Lung (tissue), 12 donors: ENCODE measurements around the gene FZR1. TPM values are rescaled to one million over a fixed set of nuclear protein-coding genes. Genes with fewer than 3 reads are reported as not detected.

ENCODE experiments used
- ATAC-seq: fragments of 200-7000 bp; cut with Tn5 transposase; one replicate; pipeline ENCODE4 v1.9.1; 2020; ENCODE audit warnings: moderate number of reproducible peaks; ENCODE audit not compliant: insufficient read depth, low FRiP score
- DNase-seq, 3 donors: peaks; one replicate each; pipeline ENCODE4 v3.0.0-alpha.2; 2013 to 2017
- H3K27ac ChIP-seq, 2 donors: one replicate each; pipeline ENCODE4 v1.5.1; 2013; ENCODE audit warnings: mild to moderate bottlenecking in 2 of 2, moderate library complexity in 2 of 2, control low read depth in 1 of 2, inconsistent platforms in 1 of 2, low read depth in 1 of 2, low read length in 1 of 2
- H3K27me3 ChIP-seq, 3 donors: one replicate each; pipeline ENCODE4 v1.5.1; 2013; ENCODE audit warnings: low read length in 2 of 3; ENCODE audit not compliant: control insufficient read depth in 3 of 3, insufficient read depth in 3 of 3
- H3K36me3 ChIP-seq, 4 donors: one replicate each; pipeline ENCODE4 v1.5.1; 2013; ENCODE audit warnings: low read length in 4 of 4, mild to moderate bottlenecking in 1 of 4, moderate library complexity in 1 of 4; ENCODE audit not compliant: control insufficient read depth in 4 of 4, insufficient read depth in 4 of 4
- H3K4me1 ChIP-seq, 5 donors: one replicate each; pipeline ENCODE4 v1.5.1; 2013; ENCODE audit warnings: low read length in 5 of 5, mild to moderate bottlenecking in 2 of 5, moderate library complexity in 1 of 5; ENCODE audit not compliant: control insufficient read depth in 5 of 5, insufficient read depth in 5 of 5
- H3K4me3 ChIP-seq: one replicate; pipeline ENCODE4 v1.5.1; 2013; ENCODE audit warnings: mild to moderate bottlenecking, control low read depth, moderate library complexity
- H3K9ac ChIP-seq, 2 donors: one replicate each; pipeline ENCODE4 v1.5.1; 2013; ENCODE audit warnings: low read length in 2 of 2, control low read depth in 1 of 2; ENCODE audit not compliant: insufficient read depth in 1 of 2
- H3K9me3 ChIP-seq, 4 donors: one replicate each; pipeline ENCODE4 v1.5.1; 2013; ENCODE audit warnings: low read length in 3 of 4, mild to moderate bottlenecking in 1 of 4, moderate library complexity in 1 of 4; ENCODE audit not compliant: control insufficient read depth in 4 of 4, insufficient read depth in 3 of 4
- WGBS, 2 donors: extraction: QIAGEN DNeasy Blood & Tissue Kit; methylation state at CpG; one replicate each; pipeline ENCODE4 v1.1.7; 2013; 5-methylcytosine and 5-hydroxymethylcytosine counted together
- polyA plus RNA-seq, 2 donors: library from polyadenylated mRNA; stranded (reverse); fragments of 200-250 nt; gene quantifications; one replicate each; pipeline ENCODE4 v1.2.1, GENCODE V29; 2013
- total RNA-seq, 2 donors: library from RNA; depleted of rRNA in 1 of 2; stranded (reverse); fragments of >200 nt in 1 of 2; gene quantifications; one replicate each; pipeline ENCODE4 v1.2.1, GENCODE V29; 2014 to 2021
- TF ChIP-seq, protein P1 (sequence below): IDR thresholded peaks from 2 replicates; pipeline ENCODE4 v1.5.1; 2012; ENCODE audit warnings: mild to moderate bottlenecking; ENCODE audit errors: control extremely low read depth, extremely low read depth
- donor health status: control.
- donor health status: control.
- donor health status: Bipolar disorder and iron deficiency.
- donor health status: healthy.
- donor health status: DM: yes; HTN: yes; CAD: no.

Gene FZR1
- total and polyA plus RNA-seq, 4 donors: 20.0 to 45.8 (median 28.3) TPM

DNA sequence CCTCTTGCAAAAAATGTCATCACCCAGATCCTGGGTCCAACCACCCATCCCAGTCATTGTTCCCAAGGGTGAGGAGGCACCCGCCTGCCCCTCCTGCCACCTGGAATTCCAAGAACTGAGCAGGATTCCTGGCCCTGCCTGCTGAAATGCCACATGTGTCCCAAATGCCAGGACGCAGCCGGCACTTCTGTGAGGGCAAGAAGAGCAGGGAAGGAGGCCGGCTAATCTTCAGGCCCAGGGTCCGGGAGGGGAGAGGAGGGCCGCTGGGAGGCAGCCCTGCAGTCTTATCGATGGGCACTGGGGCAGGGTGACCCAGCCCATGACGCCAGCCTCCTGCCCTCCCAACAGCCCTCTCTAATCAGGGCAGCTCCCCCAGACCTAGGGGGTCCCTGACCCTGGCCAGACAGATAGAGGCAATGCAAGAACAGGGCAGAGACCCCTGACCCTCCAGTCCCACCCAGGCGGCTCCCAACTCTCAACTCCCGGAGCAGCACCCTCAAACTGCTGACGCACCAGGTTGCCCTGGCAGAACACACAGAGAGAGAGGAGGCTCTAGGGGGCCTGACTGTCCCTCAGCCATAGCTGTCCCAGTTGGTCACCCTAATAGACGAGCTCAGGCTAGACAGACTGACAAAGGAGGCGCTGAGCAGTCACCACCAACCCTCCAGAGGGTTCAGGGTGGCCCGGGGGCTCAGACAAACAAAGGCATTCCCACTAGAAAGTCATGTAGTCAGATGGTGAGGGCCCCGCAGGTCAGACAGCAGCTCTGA lies 49.7 kb downstream of the FZR1 start:
- no peaks in the 10 kb centered on the region for H3K27me3 ChIP-seq
- DNase-seq: no peak
- peak overlapping the region in 1 of 2 donors; percentile 20 for H3K27ac ChIP-seq
- peaks cover 0 to under 1% (median 0%) of the 10 kb centered on the region in 4 donors for H3K36me3 ChIP-seq
- WGBS, 2 donors: 73 to 78% methylated on average over 15 of the region's 15 CpGs
- no peak overlapping the region for H3K9ac ChIP-seq
- H3K9me3 ChIP-seq: no peaks in the 10 kb centered on the region
- H3K4me3 ChIP-seq: peak overlapping the region; percentile 93
- TF ChIP-seq, protein P1, sequence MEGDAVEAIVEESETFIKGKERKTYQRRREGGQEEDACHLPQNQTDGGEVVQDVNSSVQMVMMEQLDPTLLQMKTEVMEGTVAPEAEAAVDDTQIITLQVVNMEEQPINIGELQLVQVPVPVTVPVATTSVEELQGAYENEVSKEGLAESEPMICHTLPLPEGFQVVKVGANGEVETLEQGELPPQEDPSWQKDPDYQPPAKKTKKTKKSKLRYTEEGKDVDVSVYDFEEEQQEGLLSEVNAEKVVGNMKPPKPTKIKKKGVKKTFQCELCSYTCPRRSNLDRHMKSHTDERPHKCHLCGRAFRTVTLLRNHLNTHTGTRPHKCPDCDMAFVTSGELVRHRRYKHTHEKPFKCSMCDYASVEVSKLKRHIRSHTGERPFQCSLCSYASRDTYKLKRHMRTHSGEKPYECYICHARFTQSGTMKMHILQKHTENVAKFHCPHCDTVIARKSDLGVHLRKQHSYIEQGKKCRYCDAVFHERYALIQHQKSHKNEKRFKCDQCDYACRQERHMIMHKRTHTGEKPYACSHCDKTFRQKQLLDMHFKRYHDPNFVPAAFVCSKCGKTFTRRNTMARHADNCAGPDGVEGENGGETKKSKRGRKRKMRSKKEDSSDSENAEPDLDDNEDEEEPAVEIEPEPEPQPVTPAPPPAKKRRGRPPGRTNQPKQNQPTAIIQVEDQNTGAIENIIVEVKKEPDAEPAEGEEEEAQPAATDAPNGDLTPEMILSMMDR: no peak
- peaks cover 0 to 17% (median 0%) of the 10 kb centered on the region in 5 donors for H3K4me1 ChIP-seq
- no peak for ATAC-seq

DNA sequence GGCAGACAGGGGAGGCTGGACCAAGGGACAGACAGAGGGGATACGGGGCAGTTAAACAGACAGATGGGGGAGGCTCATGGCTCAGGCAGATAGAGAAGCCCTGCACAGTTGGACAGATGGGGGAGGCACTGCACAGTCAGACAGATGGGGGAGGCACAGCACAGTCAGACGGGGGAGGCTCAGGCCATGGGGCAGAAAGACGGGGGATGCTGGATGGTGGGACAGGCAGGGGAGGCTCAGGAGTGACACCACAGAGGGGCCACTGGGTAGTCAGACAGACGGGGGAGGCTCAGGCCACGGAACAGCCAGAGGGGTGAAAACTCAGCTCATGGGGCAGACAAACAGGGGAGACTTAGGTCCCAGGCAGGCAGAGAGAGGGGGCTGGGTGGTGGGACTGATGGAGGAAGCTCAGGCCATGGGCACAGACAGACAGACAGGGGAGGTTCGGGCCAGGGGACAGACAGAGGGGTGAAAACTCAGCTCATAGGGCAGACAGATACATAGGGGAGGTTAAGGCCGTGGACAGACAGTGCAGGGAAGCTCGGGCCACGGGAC lies 50.4 kb downstream of the FZR1 start:
- H3K27me3 ChIP-seq: no peaks in the 10 kb centered on the region
- H3K36me3 ChIP-seq: no peaks in the 10 kb centered on the region
- no peaks in the 10 kb centered on the region for H3K9me3 ChIP-seq
- H3K27ac ChIP-seq: peak overlapping the region in 1 of 2 donors; percentile 56
- DNase-seq: no peak
- peaks cover 0 to 17% (median 0%) of the 10 kb centered on the region in 5 donors for H3K4me1 ChIP-seq
- 30 to 37% methylated on average over 9 of the region's 9 CpGs for WGBS, 2 donors
- TF ChIP-seq, protein P1: no peak
- no peak for ATAC-seq
- H3K4me3 ChIP-seq: peak overlapping the region; percentile 93
- H3K9ac ChIP-seq: peak overlapping the region in 1 of 2 donors; percentile 78

DNA sequence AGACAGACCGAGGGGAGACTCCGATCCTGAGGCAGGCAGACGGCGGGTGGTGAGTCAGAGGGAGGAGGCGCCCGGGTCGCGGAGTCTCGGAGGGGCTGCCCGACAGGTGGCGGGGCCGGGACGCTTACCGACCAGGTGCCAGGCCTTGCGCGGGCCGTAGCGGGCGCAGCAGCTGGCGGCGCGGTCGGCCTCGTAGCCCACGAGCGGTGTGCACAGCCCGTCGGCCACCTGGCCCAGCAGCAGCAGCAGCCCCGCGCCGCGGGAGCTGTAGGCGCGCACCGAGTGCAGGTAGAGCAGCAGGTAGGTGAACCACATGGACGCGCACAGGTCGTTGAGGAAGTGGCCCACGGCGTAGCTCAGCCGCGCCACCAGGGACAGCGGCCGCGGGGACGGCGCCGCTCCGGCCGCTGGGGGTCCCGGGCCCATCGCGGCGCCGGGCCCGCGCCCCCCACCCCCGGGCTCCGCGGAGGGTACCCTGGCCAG lies 50.9 kb downstream of the FZR1 start:
- H3K4me1 ChIP-seq: peaks cover 0 to 17% (median 0%) of the 10 kb centered on the region in 5 donors
- ATAC-seq (no peak), DNase-seq (no peak)
- H3K27ac ChIP-seq: peak overlapping the region; percentile 56 to 70
- no peaks in the 10 kb centered on the region for H3K9me3 ChIP-seq
- TF ChIP-seq, protein P1: no peak
- peak overlapping the region in 1 of 2 donors; percentile 78 for H3K9ac ChIP-seq
- H3K36me3 ChIP-seq: no peaks in the 10 kb centered on the region
- H3K4me3 ChIP-seq: peak overlapping the region; percentile 93
- no peaks in the 10 kb centered on the region for H3K27me3 ChIP-seq
- WGBS, 2 donors: 0 to 1% methylated on average over 35 to 60 of the region's 60 CpGs
